Mesothelial cell of epicardium (in vitro differentiated cells): ENCODE results near the gene MAML2. TPM values are rescaled to one million over a fixed set of nuclear protein-coding genes. Genes with fewer than 3 reads are reported as not detected.

Experiments
- DNase-seq, 2 experiments: peaks; one replicate each; pipeline ENCODE4 v3.0.0; 2021; ENCODE audit warnings: low spot score in 2 of 2; ENCODE audit not compliant: unreplicated experiment in 2 of 2
- H3K27ac Mint-ChIP-seq: 2 replicates; pipeline ENCODE4 v1.8.0; 2021; ENCODE audit warnings: mixed read lengths
- H3K27me3 Mint-ChIP-seq: 2 replicates; pipeline ENCODE4 v1.8.0; 2021; ENCODE audit warnings: low read depth, mixed read lengths
- H3K36me3 Mint-ChIP-seq: 2 replicates; pipeline ENCODE4 v1.8.0; 2021; ENCODE audit warnings: mixed read lengths
- H3K4me1 Mint-ChIP-seq: 2 replicates; pipeline ENCODE4 v1.8.0; 2021; ENCODE audit warnings: mixed read lengths
- H3K4me3 Mint-ChIP-seq: 2 replicates; pipeline ENCODE4 v1.8.0; 2021; ENCODE audit warnings: mild to moderate bottlenecking, moderate library complexity, mixed read lengths
- H3K9me3 Mint-ChIP-seq: 2 replicates; pipeline ENCODE4 v1.8.0; 2021; ENCODE audit warnings: mixed read lengths
- CTCF ChIP-seq: fragments of 200-600 bp; sonication (generic); IDR thresholded peaks from one replicate; pipeline ENCODE4 v1.5.0; 2021; ENCODE audit warnings: antibody characterized with exemption; ENCODE audit not compliant: unreplicated experiment
- total RNA-seq: library from RNA; stranded (reverse); gene quantifications from 3 replicates; pipeline ENCODE4 v1.2.1, GENCODE V29; 2021

The MAML2 gene
- total RNA-seq, 1 donor from 2014 or later, result 38.3 TPM

DNA sequence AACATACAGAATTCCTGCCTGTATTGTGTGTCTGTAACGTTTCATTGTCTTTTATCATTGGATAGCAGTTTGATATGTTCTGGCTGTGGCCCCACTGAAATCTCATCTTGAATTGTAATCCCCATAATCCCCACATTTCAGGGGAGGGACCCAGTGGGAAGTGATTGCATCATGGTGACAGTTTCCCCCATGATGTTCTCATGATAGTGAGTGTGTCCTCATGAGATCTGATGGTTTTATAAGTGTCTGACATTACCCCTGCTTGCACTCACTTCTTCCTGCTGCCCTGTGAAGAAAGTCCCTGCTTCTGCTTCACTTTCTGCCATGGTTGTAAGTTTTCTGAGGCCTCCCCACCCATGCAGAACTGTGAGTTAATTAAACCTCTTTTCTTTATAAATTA is 399.4 kb downstream of the MAML2 start:
- no peaks in the 10 kb centered on the region for H3K27me3 Mint-ChIP-seq
- no peak overlapping the region for H3K4me3 Mint-ChIP-seq
- peaks cover 43% of the 10 kb centered on the region for H3K9me3 Mint-ChIP-seq
- H3K36me3 Mint-ChIP-seq, result peaks cover 25% of the 10 kb centered on the region
- H3K27ac Mint-ChIP-seq, result no peak overlapping the region
- TF ChIP-seq CTCF, result no peak
- no peaks in the 10 kb centered on the region for H3K4me1 Mint-ChIP-seq
- DNase-seq, result no peak

GRCh38 chr11:95939091-95939490 is 403.9 kb downstream of the MAML2 start:
- Mint-ChIP-seq H3K4me1 (no peaks in the 10 kb centered on the region), H3K36me3 (peaks cover 3% of the 10 kb centered on the region), H3K4me3 (no peak overlapping the region), H3K27me3 (no peaks in the 10 kb centered on the region), H3K27ac (no peak overlapping the region), H3K9me3 (peaks cover 24% of the 10 kb centered on the region)
- no peak for TF ChIP-seq CTCF
- DNase-seq, result no peak

DNA sequence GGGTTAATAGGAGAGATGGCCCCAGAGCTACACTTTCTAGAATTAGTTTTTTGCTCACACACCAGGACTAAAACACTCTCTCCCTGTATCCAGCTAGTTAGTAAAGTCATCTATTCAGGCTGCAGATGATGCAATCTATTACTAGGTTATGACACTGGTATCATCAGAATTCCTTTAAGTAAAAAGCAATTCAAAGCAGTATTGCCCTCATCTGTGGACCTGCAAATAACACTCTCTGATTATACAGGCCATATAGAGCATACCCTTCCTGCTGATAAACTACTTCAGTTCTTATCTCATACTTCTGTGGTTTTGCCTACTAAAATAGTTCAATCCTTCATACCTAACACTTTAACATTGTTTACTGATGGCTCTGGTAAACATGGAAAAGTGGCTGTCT is 405.6 kb downstream of the MAML2 start:
- H3K9me3 Mint-ChIP-seq, result peaks cover 18% of the 10 kb centered on the region
- no peak for TF ChIP-seq CTCF
- H3K4me1 Mint-ChIP-seq, result no peaks in the 10 kb centered on the region
- DNase-seq, result no peak
- H3K27me3 Mint-ChIP-seq, result no peaks in the 10 kb centered on the region
- no peaks in the 10 kb centered on the region for H3K36me3 Mint-ChIP-seq
- no peak overlapping the region for H3K4me3 Mint-ChIP-seq
- H3K27ac Mint-ChIP-seq, result no peak overlapping the region

DNA sequence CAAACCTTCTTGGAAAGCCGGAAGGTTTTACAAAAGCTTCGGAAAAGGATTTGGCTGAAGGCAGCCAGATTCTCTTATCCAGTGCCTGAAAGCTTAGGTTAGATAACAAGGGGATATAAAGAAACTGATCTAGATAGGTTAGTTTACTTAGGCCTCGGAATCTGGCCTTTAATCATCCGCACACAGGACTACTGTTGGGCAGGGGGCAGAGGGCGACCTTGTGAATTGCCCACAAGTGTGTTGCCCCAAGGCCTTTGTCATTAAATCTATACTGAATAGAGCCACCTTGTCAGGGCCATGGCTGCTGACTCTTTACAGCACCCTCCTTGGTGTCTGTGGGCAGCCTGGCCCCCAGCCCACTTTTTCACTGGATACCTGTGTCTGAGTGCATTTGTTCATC is 409.4 kb downstream of the MAML2 start:
- Mint-ChIP-seq H3K27me3 (no peaks in the 10 kb centered on the region), H3K27ac (no peak overlapping the region), H3K4me3 (no peak overlapping the region), H3K36me3 (peaks cover 4% of the 10 kb centered on the region), H3K4me1 (no peaks in the 10 kb centered on the region), H3K9me3 (peaks cover 34% of the 10 kb centered on the region)
- TF ChIP-seq CTCF, result no peak
- DNase-seq, result no peak

DNA sequence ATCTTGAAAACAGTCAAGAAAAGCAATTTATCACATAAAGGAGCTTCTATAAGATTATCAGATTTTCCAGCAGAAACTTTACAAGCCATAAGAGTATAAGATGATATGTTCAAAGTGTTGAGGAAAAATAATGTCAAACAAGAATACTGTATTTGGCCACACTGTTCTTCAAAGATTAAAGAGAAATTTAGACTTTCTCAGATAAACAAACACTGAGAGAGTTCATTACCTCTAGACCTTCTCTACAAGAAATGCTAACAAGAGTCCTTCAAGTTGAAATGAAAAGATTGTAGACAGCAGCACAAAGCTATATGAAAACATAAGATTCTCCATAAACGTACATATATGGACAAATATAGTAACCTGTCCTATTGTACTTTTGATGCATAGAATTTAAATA is 411.1 kb downstream of the MAML2 start:
- no peak for DNase-seq
- Mint-ChIP-seq H3K4me1 (no peaks in the 10 kb centered on the region), H3K9me3 (peaks cover 21% of the 10 kb centered on the region), H3K27me3 (no peaks in the 10 kb centered on the region), H3K4me3 (no peak overlapping the region), H3K27ac (no peak overlapping the region), H3K36me3 (peaks cover 4% of the 10 kb centered on the region)
- TF ChIP-seq CTCF, result no peak

GRCh38 chr11:95930948-95931347 is 412.0 kb downstream of the MAML2 start:
- Mint-ChIP-seq H3K9me3 (peaks cover 20% of the 10 kb centered on the region), H3K36me3 (peaks cover 4% of the 10 kb centered on the region), H3K4me1 (no peaks in the 10 kb centered on the region), H3K27me3 (no peaks in the 10 kb centered on the region), H3K27ac (no peak overlapping the region), H3K4me3 (no peak overlapping the region)
- no peak for DNase-seq
- no peak for TF ChIP-seq CTCF
